ENCODE measurements around the gene MTHFD2L.

Gene MTHFD2L

DNA sequence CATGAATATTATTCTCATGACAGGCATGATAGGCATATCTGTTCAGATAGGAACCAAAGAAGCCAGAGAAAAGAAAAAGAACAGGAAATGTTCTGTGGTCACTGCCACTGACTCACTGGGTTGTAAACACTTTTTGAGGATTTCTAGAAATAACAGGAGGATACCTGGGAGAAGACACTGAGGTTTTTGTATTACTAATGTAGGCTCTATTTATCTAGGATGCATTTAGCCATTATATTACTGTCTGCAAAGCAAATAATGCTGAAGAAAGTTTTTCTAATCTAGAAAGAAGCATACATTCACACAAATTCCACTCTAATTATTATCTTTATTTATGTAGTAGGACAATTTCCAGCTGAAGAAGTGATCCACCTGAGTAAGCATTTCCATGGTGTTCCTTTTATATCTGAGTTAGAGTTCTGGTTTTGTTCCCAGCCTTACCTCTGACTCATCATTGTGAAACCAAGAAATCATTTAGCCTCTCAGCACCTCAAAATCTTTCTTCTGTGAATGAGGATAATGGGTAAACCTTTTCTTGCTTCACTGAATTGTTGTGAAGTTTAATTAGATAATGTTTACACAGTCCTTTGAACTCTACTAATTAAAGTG is 110.2 kb downstream of the MTHFD2L start:
- Mint-ChIP-seq H3K4me3 (no peak overlapping the region), H3K4me1 (peaks cover 11% of the 10 kb centered on the region), H3K9me3 (no peaks in the 10 kb centered on the region), H3K36me3 (no peaks in the 10 kb centered on the region), H3K27ac (peak overlapping the region; percentile 25), H3K27me3 (no peaks in the 10 kb centered on the region)
- CTCF ChIA-PET: no interaction called here
- no peak for DNase-seq

DNA sequence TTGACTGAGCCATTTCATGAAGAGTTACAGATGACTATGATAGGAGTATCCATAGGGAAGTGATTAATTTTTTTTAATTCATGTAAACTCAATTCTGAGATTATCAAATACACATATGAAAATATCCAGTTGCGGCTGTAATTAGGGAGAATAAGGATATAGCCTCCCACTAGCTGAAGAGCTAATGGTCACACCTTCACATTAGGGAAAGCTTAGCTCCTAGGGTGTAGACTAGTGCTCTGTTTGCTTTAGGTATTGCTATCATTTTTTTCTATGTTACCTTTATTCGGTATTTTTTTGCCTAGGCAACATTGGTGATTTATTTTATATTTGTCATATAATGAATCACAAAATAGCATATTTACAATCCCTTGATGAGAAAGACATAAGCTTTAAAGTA is 110.7 kb downstream of the MTHFD2L start:
- no peak for DNase-seq
- H3K9me3 Mint-ChIP-seq: no peaks in the 10 kb centered on the region
- H3K4me3 Mint-ChIP-seq: no peak overlapping the region
- H3K4me1 Mint-ChIP-seq: peaks cover 11% of the 10 kb centered on the region
- CTCF ChIA-PET: no interaction called here
- no peak overlapping the region for H3K27ac Mint-ChIP-seq
- H3K36me3 Mint-ChIP-seq: no peaks in the 10 kb centered on the region
- H3K27me3 Mint-ChIP-seq: no peaks in the 10 kb centered on the region

DNA sequence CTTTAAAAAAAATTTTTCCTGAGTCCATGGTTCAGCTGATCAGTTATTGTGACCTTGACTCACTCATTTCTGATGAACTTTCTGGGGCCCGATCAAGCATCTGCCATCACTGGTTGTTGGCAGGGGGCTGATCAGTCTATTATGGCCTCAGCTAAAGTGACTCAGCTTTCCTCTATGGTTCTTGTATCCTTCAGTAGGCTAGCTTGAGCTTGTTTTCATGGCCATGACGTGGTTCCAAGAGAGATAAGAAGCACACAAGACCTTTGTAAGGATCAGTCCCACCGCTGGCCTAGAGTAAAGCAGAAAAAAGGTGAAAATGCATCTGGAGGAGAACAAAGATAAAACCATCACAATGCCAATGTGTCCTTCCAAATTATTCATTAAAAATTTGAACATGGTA is 120.6 kb downstream of the MTHFD2L start:
- no peaks in the 10 kb centered on the region for H3K9me3 Mint-ChIP-seq
- CTCF ChIA-PET: no interaction called here

DNA sequence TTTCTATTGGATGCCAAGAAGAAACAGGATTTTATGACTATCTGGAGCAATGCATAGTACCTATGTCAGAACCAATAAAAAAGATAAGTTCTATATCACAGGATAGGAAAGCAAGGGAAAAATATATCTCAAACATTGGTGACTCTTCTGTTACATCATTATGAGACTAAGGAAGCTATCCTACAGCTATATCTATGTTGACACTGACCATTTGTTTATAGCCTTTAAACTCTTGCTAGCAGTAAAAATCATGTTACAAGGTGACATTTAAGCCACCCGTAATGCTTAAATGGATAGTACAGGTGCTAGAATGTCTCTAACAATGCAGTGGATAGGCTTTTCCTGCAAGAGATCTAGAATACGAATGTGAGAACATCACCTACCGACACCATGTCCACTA is 121.8 kb downstream of the MTHFD2L start:
- Mint-ChIP-seq H3K9me3 (no peaks in the 10 kb centered on the region), H3K36me3 (no peaks in the 10 kb centered on the region), H3K27ac (no peak overlapping the region), H3K4me1 (no peaks in the 10 kb centered on the region), H3K4me3 (no peak overlapping the region), H3K27me3 (no peaks in the 10 kb centered on the region)
- CTCF ChIA-PET: no interaction called here
- no peak for DNase-seq

More for the DNA sequence above, 120.6 kb downstream of the MTHFD2L start:
- DNase-seq: no peak
- Mint-ChIP-seq H3K27me3 (no peaks in the 10 kb centered on the region), H3K4me3 (no peak overlapping the region), H3K36me3 (no peaks in the 10 kb centered on the region), H3K27ac (no peak overlapping the region), H3K4me1 (no peaks in the 10 kb centered on the region)

DNA sequence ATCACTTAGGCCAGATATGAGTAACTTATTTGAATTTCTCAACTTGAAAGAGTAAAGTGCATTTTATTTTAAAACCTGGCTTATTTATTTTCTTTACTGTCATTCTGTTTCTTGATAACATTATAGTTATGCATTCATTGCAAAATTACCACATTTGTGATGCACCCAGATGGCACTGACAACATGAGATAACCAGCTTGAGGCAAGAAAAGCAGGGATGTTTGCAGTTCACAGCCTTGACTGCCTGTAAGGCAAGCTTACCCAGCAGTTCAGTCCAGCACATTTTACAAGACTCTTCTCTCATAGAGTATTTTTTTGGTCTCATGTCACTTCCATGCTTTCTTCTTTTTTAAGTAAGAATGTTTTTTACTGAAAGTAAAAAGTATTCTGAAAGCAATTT is 125.0 kb downstream of the MTHFD2L start:
- Mint-ChIP-seq H3K4me3 (no peak overlapping the region), H3K9me3 (no peaks in the 10 kb centered on the region), H3K4me1 (no peaks in the 10 kb centered on the region), H3K27ac (no peak overlapping the region), H3K27me3 (no peaks in the 10 kb centered on the region), H3K36me3 (no peaks in the 10 kb centered on the region)
- CTCF ChIA-PET: no interaction called here
- DNase-seq: no peak

DNA sequence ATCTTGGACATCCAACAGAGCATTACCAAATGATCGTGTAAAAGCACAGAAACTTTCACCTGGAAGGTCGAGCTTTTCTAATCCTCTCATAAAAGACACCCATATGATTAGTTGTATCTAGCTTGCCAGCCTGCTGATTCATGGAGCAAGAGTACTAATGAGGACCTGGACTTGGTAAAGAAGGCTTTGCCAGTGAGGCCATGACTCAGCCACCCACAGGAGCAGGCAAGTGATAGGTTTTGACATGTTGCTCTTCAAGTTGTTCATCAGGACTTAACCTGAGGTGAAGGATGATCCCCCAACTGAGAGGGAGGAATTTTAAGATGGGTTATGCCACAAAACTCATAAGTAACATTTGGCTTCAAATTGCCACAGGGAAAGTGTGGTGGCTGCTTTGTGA is 125.7 kb downstream of the MTHFD2L start:
- no peaks in the 10 kb centered on the region for H3K36me3 Mint-ChIP-seq
- H3K27me3 Mint-ChIP-seq: no peaks in the 10 kb centered on the region
- no peak overlapping the region for H3K27ac Mint-ChIP-seq
- no peak overlapping the region for H3K4me3 Mint-ChIP-seq
- CTCF ChIA-PET: no interaction called here
- no peaks in the 10 kb centered on the region for H3K4me1 Mint-ChIP-seq
- no peak for DNase-seq
- H3K9me3 Mint-ChIP-seq: no peaks in the 10 kb centered on the region

DNA sequence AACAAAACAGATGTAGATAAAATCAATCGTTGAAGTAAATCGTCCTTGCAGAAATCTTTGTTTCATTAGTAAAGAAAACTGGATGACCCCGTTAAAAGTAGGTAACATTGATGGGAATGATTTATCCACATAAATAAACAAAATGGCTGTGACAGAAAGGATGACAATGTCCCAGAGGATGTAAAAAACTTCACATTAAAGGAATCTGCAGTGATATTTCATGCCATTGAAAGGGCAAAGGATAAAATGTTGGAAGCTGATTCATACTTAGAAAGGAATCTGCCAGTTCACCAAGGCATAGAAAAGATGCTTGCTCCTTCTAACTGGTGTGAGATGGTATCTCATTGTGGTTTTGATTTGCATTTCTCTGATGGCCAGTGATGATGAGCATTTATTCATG is 126.1 kb downstream of the MTHFD2L start:
- Mint-ChIP-seq H3K9me3 (no peaks in the 10 kb centered on the region), H3K4me1 (no peaks in the 10 kb centered on the region), H3K36me3 (no peaks in the 10 kb centered on the region), H3K27ac (no peak overlapping the region), H3K4me3 (no peak overlapping the region), H3K27me3 (no peaks in the 10 kb centered on the region)
- CTCF ChIA-PET: no interaction called here
- DNase-seq: no peak

DNA sequence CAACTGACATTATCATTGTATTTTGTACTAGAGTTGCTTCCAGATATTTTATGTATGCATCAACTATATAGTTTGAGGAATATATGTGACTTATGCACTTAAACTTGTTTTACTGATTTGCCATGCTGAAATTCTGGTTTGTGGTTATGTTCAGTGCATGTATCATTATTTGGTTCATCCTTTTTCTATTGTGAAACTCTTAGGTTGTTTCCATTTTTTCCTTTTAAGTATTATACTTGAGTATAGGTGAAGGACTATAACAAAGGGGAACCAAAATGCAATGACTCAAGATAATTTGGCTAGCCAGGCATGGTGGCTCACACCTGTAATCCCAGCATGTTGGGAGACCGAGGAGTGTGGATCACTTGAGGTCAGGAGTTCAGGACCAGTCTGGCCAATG is 129.2 kb downstream of the MTHFD2L start:
- Mint-ChIP-seq H3K4me1 (no peaks in the 10 kb centered on the region), H3K36me3 (no peaks in the 10 kb centered on the region), H3K9me3 (no peaks in the 10 kb centered on the region), H3K4me3 (no peak overlapping the region), H3K27me3 (no peaks in the 10 kb centered on the region), H3K27ac (no peak overlapping the region)
- DNase-seq: no peak
- CTCF ChIA-PET: no interaction called here

DNA sequence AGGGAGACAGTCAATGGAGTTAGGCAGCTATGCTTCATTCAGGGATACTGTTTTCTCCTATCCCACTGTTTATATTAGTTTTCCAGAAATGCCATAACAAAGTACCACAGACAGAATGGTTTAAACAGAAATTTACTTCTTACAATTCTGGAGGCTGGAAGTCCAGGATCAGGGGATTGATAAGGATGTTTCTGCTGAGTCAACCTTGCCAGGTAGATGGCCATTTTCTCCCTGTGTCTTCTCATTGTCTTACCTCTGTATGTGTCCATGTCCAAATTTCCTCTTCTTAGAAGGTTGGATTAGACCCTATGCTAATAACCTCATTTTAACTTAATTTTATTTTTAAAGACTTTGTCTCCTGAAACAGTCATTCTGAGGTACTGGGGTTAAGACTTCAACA is 129.9 kb downstream of the MTHFD2L start:
- no peak overlapping the region for H3K4me3 Mint-ChIP-seq
- no peak for DNase-seq
- no peaks in the 10 kb centered on the region for H3K36me3 Mint-ChIP-seq
- H3K27ac Mint-ChIP-seq: no peak overlapping the region
- no peaks in the 10 kb centered on the region for H3K27me3 Mint-ChIP-seq
- H3K9me3 Mint-ChIP-seq: no peaks in the 10 kb centered on the region
- no peaks in the 10 kb centered on the region for H3K4me1 Mint-ChIP-seq
- CTCF ChIA-PET: no interaction called here

DNA sequence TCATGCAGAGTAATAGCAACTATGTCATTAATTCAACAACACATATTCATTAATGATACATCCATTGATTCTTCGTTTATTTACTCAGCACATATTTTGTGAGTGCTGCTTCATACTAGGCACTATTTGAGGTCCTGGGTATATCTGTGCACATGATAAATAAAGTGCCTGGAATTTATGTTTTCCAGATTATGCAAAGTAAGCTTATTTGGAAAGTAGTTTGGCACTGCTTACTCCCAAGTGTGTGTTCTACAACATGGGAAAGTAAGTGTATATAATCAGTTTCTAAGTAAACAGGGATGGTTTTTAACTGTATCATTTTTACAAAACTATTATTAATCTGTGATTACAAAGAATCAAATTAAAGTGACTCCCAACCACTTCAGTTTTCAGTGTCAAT is 133.6 kb downstream of the MTHFD2L start:
- CTCF ChIA-PET: no interaction called here
- no peaks in the 10 kb centered on the region for H3K9me3 Mint-ChIP-seq
- DNase-seq: no peak
- H3K27ac Mint-ChIP-seq: no peak overlapping the region
- no peaks in the 10 kb centered on the region for H3K4me1 Mint-ChIP-seq
- H3K36me3 Mint-ChIP-seq: no peaks in the 10 kb centered on the region
- no peaks in the 10 kb centered on the region for H3K27me3 Mint-ChIP-seq
- H3K4me3 Mint-ChIP-seq: no peak overlapping the region

DNA sequence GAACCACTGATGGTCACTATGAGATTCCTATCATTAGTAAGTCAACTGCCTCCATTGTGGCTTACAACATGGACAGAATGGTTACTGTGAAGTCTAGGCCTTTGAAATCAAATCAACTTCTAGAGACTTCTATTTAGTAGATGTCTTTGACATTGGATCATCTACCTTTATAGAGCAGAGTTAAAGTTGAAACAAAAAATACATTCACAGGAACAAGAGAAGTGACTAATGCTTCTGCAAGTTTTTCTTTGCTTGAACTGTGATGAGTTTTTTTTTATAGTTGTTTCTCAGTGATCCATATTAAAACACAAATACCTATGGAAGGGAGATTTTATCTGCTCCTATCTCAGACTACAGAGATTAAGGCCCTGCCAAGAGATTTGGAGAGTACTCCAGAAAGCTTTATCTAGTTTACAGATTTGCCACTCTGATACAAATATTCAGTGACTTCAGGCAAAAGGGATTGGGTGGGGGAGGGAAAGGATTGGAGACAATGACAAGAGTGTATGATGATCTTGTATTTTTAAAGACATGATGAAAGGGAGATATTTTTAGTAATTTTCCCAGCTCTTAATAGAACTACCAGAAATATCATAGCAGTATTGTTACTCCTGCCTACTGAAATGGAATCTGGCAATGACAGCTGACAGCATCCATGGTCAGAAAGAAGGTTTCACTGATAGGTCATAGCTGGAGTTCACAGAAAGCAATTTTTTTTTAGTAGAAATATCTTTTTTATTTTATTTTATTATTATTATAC is 134.4 kb downstream of the MTHFD2L start:
- H3K27ac Mint-ChIP-seq: no peak overlapping the region
- CTCF ChIA-PET: interaction anchor here (1.6 kb wide), 1 partner anchor 11 kb away, joined by 3 read pairs; no protein-coding TSS in a partner anchor
- DNase-seq: no peak
- no peaks in the 10 kb centered on the region for H3K9me3 Mint-ChIP-seq
- H3K27me3 Mint-ChIP-seq: no peaks in the 10 kb centered on the region
- H3K36me3 Mint-ChIP-seq: no peaks in the 10 kb centered on the region
- H3K4me3 Mint-ChIP-seq: no peak overlapping the region
- no peaks in the 10 kb centered on the region for H3K4me1 Mint-ChIP-seq

DNA sequence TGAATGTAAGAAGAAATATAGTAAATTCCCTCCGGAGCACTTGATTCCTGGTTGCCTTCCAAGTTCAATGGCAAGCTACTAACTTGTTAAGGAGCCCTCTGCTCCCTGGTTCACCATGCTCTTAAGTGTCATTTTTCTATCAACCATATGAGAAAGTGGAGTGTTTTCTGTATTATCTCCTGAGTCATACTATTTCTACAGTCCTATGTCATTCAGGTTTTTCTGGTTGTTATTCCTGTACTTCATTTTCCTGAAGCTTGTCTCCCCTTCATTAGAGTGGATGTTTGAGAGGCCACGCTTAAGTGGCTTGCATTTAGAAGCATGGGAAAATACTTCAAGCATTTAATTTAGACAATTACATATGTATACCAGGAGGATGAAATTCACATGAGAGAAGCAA is 135.6 kb downstream of the MTHFD2L start:
- Mint-ChIP-seq H3K9me3 (no peaks in the 10 kb centered on the region), H3K36me3 (no peaks in the 10 kb centered on the region), H3K27me3 (no peaks in the 10 kb centered on the region), H3K4me3 (no peak overlapping the region), H3K4me1 (no peaks in the 10 kb centered on the region), H3K27ac (no peak overlapping the region)
- no peak for DNase-seq
- CTCF ChIA-PET: no interaction called here

DNA sequence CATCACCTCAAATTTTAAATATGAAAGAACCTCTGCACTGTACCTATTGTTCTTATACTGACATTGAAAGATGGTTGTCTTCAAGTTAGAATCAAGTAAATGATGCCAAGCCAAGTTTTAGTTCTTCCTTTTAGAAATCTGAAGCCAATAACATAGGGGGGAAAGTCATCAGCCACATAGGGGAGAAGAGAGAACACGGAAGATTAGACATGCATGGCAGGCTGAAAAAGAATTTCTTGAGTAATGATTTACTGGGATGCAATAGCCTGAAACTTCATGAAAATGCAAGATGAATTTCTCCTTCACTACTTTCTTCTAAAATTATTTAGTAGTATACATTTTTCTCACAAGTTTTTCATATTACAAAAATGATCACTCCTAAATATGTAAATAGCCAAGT is 136.8 kb downstream of the MTHFD2L start:
- no peak for DNase-seq
- CTCF ChIA-PET: no interaction called here
- H3K4me3 Mint-ChIP-seq: no peak overlapping the region
- H3K27me3 Mint-ChIP-seq: no peaks in the 10 kb centered on the region
- H3K36me3 Mint-ChIP-seq: no peaks in the 10 kb centered on the region
- H3K27ac Mint-ChIP-seq: no peak overlapping the region
- no peaks in the 10 kb centered on the region for H3K9me3 Mint-ChIP-seq
- H3K4me1 Mint-ChIP-seq: no peaks in the 10 kb centered on the region

DNA sequence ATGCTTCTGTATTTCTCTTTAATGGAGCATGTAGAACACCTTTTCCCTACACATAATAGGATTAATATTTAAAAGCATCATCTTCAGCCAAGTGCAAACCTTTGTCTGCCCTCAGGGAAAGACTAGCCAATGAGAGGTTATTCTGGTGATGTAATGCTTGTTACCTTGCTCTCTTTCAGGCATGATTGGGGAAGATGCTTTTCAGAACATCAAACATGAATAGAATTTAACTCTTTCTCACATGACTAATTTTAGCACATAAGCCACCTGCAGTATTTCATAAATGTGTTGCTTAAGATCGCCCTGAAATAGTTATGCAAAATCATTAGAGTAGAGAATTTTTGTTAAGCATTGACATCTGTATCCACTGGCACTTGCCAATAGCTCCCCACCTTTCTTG is 139.6 kb downstream of the MTHFD2L start:
- H3K27ac Mint-ChIP-seq: no peak overlapping the region
- H3K4me3 Mint-ChIP-seq: no peak overlapping the region
- no peak for DNase-seq
- H3K4me1 Mint-ChIP-seq: no peaks in the 10 kb centered on the region
- no peaks in the 10 kb centered on the region for H3K27me3 Mint-ChIP-seq
- CTCF ChIA-PET: no interaction called here
- no peaks in the 10 kb centered on the region for H3K36me3 Mint-ChIP-seq
- no peaks in the 10 kb centered on the region for H3K9me3 Mint-ChIP-seq

DNA sequence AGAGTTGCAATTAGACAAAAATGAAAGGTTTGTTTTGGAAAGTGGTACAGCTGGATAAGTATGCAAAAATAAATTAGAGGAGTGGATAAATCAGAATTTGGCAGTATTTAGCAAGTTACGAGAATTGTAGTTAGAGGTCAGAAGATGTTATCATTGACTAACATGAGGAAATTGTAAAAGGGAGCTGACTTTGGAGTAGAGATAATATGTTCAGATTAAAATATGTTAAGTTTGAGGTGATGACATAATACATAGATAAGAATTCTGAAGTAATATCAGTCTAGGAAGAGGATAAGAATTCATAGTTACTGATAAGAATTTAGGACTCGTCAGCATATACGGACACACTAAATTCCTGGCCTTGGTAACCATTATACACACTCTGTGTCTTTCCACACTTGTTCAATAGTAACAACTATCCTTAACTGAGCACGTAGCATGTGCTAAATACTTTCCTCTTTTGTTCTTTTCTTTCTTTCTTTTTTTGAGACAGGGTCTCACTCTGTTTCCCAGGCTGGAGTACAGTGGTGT is 146.2 kb downstream of the MTHFD2L start:
- CTCF ChIA-PET: interaction anchor here (0.9 to 1.8 kb wide), 4 partner anchors 12 to 76 kb away, joined by 3 to 4 read pairs (median 4); no protein-coding TSS in a partner anchor
- no peak overlapping the region for H3K4me3 Mint-ChIP-seq
- no peak overlapping the region for H3K27ac Mint-ChIP-seq
- no peaks in the 10 kb centered on the region for H3K27me3 Mint-ChIP-seq
- H3K4me1 Mint-ChIP-seq: peaks cover 8% of the 10 kb centered on the region
- H3K36me3 Mint-ChIP-seq: no peaks in the 10 kb centered on the region
- no peaks in the 10 kb centered on the region for H3K9me3 Mint-ChIP-seq
- DNase-seq: no peak

Data from activated naive CD4-positive, alpha-beta T cell treated with anti-CD3 and anti-CD28 coated beads, Interleukin-2, amount 10 ng/mL, durations not matched to agents 7 days and 5 days (primary cell).